Prostate gland (tissue), 2 donors: Measurements from ENCODE around the gene CFAP210.

ENCODE experiments used
- POLR2A ChIP-seq: fragments of 450-650 bp; IDR thresholded peaks from one replicate; pipeline ENCODE4 v1.6.1; 2016; ENCODE audit warnings: antibody characterized with exemption, mild to moderate bottlenecking
- POLR2AphosphoS5 ChIP-seq: sonication (generic); formaldehyde crosslinking; IDR thresholded peaks from one replicate; pipeline ENCODE4 v1.6.1; 2017; ENCODE audit warnings: antibody characterized with exemption
- TF ChIP-seq, protein P1 (sequence below), 4 experiments: fragments of 200-600 bp in 2 of 4; fragments of 450-650 bp in 2 of 4; sonication (generic) in 2 of 4; IDR thresholded peaks; 1 replicate in 3 of 4; 2 replicates in 1 of 4; pipeline ENCODE4 v1.5.1; 2016 to 2019; ENCODE audit warnings: antibody characterized with exemption in 4 of 4, mild to moderate bottlenecking in 2 of 4, moderate library complexity in 2 of 4

DNA sequence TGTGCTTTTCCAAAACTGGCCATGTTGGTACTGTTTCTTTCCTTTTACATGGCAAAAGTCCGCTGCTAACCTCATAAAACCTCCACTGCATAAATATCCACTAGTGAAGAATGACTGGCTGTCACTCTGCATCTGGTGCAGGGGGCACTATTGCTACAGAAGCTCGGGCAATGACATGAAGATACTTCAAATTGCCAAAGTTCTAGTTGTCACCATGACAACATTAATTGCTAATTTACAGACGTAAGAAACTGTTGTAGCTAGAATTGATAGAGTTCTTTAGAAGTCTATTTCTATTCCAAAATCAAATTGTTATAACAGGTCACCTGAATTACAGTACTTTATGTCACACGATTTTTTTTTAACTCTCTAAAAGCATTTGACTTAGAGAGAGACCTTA lies 845 bp downstream of the CFAP210 start:
- TF ChIP-seq, protein P1, sequence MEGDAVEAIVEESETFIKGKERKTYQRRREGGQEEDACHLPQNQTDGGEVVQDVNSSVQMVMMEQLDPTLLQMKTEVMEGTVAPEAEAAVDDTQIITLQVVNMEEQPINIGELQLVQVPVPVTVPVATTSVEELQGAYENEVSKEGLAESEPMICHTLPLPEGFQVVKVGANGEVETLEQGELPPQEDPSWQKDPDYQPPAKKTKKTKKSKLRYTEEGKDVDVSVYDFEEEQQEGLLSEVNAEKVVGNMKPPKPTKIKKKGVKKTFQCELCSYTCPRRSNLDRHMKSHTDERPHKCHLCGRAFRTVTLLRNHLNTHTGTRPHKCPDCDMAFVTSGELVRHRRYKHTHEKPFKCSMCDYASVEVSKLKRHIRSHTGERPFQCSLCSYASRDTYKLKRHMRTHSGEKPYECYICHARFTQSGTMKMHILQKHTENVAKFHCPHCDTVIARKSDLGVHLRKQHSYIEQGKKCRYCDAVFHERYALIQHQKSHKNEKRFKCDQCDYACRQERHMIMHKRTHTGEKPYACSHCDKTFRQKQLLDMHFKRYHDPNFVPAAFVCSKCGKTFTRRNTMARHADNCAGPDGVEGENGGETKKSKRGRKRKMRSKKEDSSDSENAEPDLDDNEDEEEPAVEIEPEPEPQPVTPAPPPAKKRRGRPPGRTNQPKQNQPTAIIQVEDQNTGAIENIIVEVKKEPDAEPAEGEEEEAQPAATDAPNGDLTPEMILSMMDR (IDR thresholded peaks at IDR 0.05), result no peak
- TF ChIP-seq POLR2A (no peak), POLR2AphosphoS5 (no peak)
